GM19324 (cell line): ENCODE results near the gene SLC2A1.

ENCODE experiments used
- ATAC-seq: cut with Tn5 transposase; IDR thresholded peaks from one replicate; pipeline ENCODE4 v1.9.1; 2021; ENCODE audit warnings: mild to moderate bottlenecking, moderate library complexity; ENCODE audit not compliant: unreplicated experiment, low FRiP score

Gene SLC2A1

DNA sequence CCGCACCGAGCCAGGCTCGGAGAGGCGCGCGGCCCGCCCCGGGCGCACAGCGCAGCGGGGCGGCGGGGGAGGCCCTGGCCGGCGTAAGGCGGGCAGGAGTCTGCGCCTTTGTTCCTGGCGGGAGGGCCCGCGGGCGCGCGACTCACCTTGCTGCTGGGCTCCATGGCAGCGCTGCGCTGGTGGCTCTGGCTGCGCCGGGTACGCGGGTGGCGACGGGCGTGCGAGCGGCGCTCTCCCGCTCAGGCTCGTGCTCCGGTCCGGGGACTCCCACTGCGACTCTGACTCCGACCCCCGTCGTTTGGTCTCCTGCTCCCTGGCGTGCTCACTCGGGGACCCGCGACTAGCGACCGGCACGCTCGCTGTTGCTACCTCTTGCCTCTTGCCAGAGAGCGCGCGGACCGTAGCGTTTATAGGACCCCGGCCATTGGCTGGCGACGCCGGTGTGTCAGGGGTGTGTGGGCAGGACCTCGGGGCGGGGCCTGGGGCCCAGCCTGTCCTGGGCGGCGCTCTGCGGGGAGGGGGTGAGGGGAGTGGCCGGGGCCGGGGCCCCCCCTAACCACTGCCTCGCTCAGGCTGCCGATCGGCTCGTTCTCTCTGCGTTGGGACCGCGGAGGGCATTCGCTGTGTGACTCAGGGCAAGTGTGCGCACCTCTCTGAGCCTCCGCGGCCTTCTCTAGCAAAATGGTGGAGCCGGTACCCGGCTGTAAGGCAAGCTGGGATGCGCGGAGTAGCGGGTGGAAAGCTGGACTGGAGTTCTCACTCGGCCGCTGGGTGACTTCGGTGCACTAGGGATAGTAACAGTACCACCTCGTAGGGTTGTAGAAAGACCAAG lies at the start of gene SLC2A1:
SLC2A1 (minus strand) TSS at position 381 of the 832 bp plus-strand sequence; CDS start at position 164, 217 bp downstream.
- peak; percentile 85 for ATAC-seq

DNA sequence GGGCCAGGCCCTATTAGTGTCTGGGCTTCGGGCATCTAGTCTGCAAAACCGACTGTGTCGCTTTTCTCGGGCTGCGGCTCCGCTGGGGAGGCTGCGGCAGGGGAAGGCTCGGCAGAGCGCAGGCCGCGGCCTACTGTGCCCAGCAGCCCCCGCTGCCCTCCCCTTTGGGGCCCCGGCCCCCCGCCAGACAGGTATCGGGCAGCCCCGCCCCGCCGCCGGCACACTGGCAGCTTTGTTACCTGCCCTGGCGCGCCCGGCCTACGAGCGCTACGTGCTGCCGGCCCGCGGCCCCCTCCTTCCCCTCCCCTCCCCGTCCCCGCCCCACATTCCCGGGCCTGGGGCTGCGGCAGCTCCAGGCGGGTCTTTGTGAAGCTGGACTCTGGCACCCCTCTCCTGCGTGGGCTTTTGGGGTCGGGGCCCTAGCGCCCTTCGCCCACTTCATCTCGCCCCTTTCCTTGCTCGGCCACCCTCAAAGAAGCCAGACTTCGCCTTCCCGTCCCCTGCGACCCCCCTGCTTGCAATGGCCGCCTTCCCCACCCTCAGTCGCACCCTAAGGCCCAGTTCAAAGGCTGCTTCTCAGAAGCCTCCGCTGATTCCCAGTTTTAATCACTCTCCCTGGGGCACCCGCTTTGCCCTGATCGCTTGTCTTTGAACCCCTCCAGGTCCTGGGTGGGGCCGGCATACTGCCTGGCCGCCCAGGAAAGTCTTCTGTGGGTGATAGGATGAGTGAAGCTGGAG lies 48.9 kb upstream of the SLC2A1 start:
- ATAC-seq, result no peak

DNA sequence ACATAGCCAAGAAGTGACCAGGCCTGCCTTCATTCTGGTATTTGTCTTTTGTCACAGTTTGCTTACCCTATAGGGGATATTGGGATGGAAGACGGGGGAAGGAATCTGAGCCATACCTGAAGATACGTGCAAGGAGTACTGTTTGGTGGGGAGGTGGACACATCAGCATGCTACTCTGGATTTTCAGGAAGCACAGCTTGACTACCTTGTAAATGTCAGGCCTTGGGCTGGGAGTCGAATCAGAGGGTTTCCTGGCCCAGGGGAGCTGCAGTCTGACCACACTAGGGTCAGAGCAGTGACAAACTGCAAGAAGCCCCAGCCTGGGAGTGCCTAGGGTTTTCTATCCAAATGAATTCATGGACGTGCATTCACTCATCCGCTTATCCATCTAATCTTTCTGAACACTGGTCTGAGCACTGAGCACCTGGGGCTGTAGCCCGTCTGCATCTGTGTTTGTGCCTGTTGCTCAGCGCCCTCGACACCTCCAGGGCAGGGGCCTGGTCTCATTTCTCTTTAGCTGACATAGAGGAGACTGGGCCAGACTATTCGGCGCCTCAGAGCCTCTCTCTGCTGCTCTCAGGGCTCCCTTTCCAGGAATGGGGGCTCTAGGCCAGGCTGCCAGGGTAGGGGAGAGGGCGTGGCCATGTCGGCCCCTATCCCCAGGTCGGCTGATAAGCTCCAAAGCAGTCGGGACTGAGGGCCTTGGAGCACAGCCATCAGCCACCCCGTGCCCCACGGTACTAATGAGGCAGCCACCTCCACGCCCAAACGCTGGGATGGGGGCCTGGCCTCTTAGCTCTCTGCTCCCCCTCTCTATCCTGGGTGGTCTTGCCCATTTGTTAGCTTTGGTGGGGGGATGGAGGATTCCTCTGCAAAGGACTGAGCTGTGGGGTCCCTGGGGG lies 47.0 kb upstream of the SLC2A1 start:
- no peak for ATAC-seq

DNA sequence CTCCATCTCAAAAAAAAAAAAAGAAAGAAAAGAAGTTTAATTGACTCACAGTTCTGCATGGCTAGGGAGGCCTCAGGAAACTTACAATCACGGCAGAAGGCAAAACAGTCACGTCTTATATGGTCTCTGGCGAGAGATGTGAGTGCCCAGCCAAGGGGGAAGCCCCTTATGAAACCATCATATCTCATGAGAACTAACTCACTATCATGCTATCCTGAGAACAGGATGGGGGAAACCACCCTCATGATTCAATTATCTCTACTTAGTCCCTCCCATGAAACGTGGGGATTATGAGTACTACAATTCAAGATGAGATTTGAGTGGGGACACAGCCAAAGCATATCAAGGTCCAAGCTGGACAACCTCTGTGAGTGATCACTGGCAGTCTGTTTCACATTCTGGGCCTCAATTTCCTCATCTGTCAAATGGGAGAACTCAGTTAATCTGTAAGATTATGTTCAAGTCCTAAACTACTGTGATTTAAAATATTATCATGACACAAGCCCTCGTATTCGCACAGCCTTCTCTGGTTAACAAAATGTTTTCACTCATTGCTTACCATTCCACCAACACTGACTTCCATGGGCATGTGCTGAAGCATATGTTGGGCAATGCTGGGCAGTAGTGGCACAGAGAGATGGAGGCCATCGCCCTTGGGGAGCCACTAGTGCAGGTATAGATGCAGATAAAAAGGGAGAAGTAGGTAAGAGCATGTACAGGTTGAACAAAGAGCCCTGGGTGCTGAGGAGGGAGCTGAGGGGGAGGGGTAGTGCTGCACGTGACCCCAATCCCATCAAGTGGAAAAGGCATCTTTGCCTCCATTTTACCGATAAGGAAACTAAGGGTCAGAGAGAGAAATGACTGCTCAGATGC lies 46.2 kb upstream of the SLC2A1 start:
- ATAC-seq, result no peak

DNA sequence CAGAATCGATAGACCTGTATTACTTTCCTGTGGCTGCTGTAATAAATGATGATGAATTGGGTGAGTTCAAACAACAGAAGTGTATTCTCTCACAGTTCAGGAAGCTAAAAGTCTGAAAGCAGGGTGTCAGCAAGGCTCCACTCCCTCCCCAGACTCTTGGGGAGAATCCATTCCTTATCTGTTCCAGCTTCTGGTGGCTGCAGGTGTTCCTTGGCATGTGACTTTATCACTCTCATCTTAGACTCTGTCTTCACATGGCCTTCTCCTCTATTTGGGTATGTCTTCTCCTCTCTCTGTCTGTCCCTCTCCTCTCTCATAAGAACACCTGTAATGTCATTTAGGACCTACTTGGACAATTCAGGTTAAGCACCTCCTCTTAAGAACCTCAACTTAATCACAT lies 44.1 kb upstream of the SLC2A1 start:
- ATAC-seq, result no peak

DNA sequence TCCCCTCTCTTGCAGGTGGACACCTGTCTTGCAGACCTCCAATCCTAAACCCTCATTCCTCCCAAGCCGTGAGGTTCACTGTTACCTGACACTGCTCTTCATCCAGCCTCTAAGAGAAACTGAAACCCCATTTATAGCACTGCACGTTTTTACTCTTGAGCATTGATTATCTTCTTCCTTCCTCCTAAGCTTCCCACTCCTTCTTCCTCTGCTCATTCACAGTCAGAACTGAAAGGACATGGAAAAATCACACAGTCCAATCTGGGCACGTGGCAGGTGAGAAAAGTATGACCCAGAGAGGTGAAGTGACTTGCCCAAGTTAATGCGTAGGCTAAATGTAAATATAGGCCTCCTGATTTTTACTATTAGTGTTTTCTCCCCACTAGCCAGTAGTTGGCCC lies 43.4 kb upstream of the SLC2A1 start:
- ATAC-seq, result no peak

DNA sequence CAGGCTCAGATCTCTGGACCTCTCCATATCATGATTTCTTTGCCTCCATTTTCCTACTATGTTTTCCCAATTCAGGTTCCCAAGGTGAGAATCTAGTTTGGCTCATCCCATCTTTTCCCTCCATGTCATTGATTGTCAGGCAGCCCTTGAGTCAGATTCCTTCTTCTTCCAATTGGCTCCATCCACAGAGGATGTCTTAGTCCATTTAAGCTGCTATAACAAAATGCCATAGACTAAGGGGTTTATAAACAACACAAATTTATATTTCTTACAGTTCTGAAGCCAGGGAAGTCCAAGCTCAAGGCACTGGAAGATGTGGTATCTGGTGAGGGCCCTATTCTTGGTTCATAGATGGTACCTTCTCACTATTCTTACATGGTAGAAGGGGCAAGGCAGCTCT lies 42.8 kb upstream of the SLC2A1 start:
- no peak for ATAC-seq

DNA sequence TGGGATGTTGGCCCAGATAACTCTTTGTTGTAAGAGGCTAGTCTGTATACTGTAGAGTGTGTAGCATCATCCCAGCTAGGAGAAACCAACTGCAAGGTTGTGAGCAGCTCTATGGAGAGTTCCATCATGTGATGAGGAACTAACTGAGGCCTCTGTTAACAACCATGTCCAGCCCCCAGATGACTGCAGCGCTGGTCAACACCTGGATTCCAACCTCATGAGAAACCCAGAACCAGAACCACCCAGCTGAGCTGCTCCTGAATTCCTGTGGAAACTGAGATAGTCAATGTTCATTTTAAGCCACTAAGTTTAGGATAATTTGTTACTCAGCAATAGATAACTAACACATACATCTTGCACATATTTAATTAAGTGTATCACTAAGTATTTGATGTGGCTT lies 41.6 kb upstream of the SLC2A1 start:
- no peak for ATAC-seq

DNA sequence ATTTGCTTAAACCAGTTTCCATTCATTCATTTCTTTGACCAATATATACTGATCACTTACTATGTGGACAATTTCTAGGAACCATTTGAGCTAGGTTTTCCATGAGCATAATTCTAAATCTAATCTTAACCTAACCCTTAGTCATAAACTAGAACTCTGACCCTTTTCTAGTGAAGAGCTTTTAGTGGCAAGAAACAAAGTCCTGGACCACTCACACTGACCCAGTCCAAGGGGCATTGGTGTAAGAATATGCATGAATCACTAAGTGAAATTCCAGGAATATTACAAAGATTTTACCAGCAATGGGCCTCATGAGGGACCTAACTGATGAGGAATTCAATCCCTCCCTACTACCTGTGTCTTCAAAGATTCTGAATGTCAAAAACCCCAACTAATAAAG lies 40.6 kb upstream of the SLC2A1 start:
- no peak for ATAC-seq

DNA sequence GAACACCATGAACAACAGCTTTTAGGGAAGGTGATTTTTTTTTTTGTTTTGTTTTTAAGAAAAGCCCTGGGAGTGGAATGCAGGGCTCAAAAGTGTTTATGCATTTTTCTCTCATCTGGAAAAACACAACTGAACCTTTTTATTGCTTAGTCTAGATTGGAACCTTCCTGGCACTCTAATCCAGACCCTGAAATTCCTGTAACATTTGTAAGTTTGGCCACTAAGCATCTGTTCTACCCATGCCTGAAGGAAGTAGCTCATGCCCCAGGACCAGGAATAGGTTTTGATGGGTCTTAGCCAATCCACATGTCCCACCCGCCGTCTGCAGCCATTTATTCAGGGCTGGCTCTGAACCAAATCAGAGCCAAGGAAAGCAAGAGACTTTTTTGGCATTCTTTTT lies 39.7 kb upstream of the SLC2A1 start:
- no peak for ATAC-seq

DNA sequence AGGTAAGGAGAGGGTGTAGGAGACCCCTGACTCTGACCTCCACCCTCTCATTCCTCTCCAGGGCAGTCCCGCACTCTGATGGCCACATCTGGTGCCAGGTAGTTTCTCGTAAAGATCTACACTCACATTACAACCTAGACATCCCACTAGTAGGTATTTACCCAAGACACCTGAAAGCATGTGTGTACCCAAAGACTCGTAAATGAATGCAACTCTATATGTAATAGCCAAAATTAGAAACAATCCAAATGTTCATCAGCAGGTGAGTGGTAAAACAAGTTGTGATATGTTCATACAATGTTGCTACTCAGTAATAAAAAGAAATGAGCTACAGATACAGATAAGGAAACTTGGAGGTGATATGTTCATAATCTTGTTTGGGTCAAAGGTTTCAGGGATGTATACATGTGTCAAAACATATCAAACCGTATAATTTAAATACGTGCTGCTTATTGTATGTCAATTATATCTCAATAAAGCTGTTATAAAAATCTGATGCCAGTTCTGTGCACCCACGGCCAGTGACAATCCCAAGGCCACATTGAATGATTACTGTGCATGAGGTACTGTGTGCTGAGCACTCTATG lies 37.8 kb upstream of the SLC2A1 start:
- no peak for ATAC-seq

DNA sequence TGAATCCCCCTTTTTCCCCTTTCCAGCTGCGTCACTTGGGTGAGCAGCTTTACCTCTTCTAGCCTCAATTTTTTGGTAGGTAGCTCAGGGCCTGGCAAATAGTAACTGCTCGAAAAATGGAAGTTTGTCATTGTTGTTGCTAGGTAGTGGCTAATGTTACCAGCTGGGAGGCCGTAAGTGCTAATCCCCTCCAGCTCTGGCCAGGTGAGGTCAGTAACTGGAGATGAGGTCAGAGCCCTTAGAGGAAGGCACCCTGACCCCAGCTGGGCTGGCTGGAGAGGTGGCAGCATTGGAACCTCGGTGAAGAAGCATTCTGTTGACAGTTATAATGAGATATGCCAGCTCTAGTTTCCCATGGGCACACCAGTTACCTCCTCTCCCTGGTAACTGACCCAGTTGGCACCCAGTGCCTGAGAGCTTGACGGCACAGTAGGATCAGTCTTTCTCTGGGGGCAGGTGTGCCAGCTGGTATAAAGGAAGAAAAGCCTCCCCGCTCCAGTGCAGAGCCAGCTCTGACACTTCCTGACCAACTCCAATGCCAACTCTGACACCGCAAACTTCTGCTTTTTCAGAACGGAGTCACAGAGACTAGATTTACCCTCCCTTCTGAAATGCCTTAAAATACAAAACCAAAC lies 35.0 kb upstream of the SLC2A1 start:
- no peak for ATAC-seq

DNA sequence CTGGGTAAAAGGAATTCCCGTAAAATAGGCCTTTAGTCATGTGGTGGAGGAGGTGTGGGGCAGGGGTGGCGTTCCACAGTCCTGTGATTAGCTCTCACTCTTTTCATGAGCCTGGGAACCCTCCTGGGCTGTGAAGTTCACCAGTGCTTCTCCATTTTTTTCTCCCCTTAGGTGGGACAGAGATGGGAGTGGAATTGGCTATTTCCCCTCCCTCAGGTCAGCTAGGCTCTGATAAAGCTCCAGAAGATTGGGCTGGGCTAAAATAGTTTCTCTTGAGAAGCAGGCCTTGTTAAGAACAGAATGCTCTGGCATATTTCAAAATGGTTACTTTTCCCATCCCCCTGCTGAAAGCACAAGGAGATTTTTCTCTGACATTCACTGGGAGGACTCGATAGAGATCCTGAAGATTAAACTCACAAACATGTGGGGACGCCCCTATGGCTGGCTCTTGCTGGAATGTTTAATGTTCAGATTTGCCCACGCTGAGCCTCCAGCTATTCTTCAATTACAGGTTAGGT lies 33.4 kb upstream of the SLC2A1 start:
- ATAC-seq, result no peak

DNA sequence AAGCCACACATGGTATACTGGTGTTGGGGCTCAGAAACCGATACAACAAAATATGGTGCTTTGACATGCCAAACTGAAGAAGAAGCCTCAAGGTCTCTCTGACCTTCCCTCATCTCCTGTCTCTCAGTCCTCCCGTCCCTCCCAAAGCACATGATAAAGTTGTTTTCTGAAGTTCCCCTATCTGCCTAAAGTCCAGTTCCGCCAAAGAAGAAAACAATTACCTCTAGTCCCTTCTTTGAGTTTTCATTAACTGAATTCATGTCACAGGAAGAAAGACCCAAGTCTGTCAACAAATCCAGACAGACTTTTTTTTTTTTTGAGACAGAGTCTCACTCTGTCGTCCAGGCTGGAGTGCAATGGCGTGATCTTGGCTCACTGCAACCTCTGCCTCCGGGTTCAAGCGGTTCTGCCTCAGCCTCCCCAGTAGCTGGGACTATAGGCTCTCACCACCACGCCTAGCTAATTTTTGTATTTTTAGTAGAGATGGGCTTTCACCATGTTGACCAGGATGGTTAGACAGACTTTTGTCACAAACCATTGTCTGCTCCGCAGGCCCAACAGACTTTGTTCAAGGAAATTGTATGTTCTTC lies 32.2 kb upstream of the SLC2A1 start:
- ATAC-seq, result no peak

DNA sequence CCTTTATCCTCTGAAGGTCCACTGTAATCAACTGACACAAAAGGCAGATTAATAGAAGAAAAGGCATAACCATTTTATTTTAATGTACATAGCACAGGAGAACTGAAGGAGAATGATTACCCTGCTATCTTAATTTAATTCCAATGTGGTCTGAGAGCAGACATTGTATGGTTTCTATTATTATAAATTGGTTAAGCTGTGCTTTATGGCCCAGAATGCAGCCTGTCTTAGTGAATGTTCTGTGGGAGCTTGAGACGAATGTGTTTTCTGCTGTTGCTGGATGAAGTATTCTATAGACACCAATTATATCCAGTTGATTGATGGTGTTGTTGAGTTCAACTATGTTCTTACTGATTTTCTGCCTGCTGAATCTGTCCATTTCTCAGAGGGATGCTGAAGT lies 25.0 kb upstream of the SLC2A1 start:
- no peak for ATAC-seq

DNA sequence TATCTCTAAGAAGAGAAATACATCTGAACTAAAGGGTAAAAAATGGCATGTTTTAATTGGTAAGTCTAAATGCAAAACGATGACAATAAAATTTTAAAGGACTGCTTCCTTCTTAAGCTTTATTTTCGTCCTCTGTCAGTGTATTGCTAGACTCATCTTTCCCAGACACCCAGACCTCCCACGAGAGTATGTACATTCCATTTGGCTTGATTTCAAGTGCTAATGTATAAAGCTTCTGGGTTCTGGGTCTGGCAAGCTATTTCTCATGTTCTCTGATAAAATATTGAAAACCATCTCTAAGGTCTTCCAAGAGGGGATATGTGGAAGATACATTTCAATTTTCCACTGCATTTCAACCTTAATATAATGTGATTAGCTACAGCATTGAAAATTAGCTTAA lies 24.6 kb upstream of the SLC2A1 start:
- no peak for ATAC-seq

DNA sequence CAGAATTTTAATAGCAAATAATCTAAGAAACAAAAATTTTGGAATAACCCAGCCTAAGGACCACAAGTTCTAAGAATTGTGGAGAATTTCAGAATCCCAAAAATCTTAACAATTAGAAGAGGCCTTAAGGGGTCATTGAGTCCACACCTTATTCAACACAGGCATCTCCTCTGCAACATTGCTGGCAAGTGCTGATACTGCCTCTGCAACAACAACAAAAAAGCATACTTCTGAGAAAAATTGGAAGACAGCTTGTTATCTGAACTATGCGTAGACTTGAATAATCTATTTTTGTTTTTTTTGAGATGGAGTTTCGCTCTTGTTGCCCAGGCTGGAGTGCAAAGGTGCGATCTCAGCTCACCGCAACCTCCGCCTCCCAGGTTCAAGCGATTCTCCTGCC lies 24.0 kb upstream of the SLC2A1 start:
- no peak for ATAC-seq

DNA sequence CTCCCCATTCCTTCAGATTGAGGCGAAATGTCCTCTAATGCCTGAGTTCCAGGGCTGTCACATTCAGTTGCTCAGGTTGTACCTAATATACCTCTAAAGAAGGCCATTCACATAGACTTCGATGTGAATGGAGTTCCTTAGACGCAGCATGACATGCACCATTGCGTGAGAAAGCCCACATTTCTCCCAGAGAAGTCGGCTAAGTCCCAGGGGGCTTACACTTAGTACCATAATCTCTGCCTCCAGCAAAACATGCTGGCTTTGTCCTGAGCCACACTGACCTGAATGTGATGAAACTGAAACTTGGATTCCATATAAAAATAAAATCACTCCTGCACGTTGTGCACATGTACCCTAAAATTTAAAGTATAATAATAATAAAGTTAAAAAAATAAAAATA lies 23.2 kb upstream of the SLC2A1 start:
- ATAC-seq, result no peak
